NCI-H774 (cell line): ENCODE measurements around the gene ARFGEF2.
A peak's percentile ranks its signal among the peaks of the same experiment; 100 is the strongest.

Experiments
- DNase-seq: peaks from one replicate; lab custom pipeline; 2025; lab: John Stamatoyannopoulos, UW

ARFGEF2 gene

GRCh38 chr20:48898896-48899530 lies 22.5 kb upstream of the ARFGEF2 start:
- no peak for DNase-seq

- DNase-seq, result no peak
These were observed 21.6 kb upstream of the ARFGEF2 start for GRCh38 chr20:48899881-48900280.

GRCh38 chr20:48901326-48901725 lies 20.2 kb upstream of the ARFGEF2 start:
- DNase-seq, result no peak

- no peak for DNase-seq
These were observed 17.8 kb upstream of the ARFGEF2 start for GRCh38 chr20:48903705-48904104.

GRCh38 chr20:48904566-48905296 lies 16.8 kb upstream of the ARFGEF2 start:
- peak; percentile 4 for DNase-seq

- DNase-seq, result no peak
These were observed 16.2 kb upstream of the ARFGEF2 start for GRCh38 chr20:48905297-48905647.

GRCh38 chr20:48906221-48906877 lies 15.2 kb upstream of the ARFGEF2 start:
- DNase-seq, result no peak

- DNase-seq, result no peak
These were observed 12.7 kb upstream of the ARFGEF2 start for GRCh38 chr20:48908656-48909319.

- DNase-seq, result no peak
These were observed 11.6 kb upstream of the ARFGEF2 start for GRCh38 chr20:48909910-48910309.

GRCh38 chr20:48910347-48910781 lies 11.1 kb upstream of the ARFGEF2 start:
- DNase-seq, result no peak

GRCh38 chr20:48912065-48912464 lies 9.4 kb upstream of the ARFGEF2 start:
- DNase-seq, result no peak

GRCh38 chr20:48916699-48917098 lies 4.8 kb upstream of the ARFGEF2 start:
- no peak for DNase-seq

GRCh38 chr20:48919336-48919881 lies 2.1 kb upstream of the ARFGEF2 start:
- no peak for DNase-seq

GRCh38 chr20:48919882-48920526 lies 1.5 kb upstream of the ARFGEF2 start:
- DNase-seq, result no peak

- no peak for DNase-seq
These were observed 864 bp upstream of the ARFGEF2 start for GRCh38 chr20:48920527-48921167.

GRCh38 chr20:48921883-48922820 lies 641 bp downstream of the ARFGEF2 start:
- DNase-seq, result no peak

- DNase-seq, result no peak
These were observed 1.7 kb downstream of the ARFGEF2 start for GRCh38 chr20:48923149-48923718.

GRCh38 chr20:48924756-48925109 lies 3.2 kb downstream of the ARFGEF2 start:
- no peak for DNase-seq

GRCh38 chr20:48926267-48926666 lies 4.8 kb downstream of the ARFGEF2 start:
- no peak for DNase-seq

GRCh38 chr20:48926821-48927220 lies 5.3 kb downstream of the ARFGEF2 start:
- DNase-seq, result no peak
